HG02840 (cell line): ENCODE data around the gene SEC24A.
A peak's percentile ranks its signal among the peaks of the same experiment; 100 is the strongest.
"Not testable (repeated sequence)": the region's sequence is repeated elsewhere in the genome, so short reads cannot be mapped to it uniquely, and the experiment has no call there.

Experiments
- ATAC-seq: cut with Tn5 transposase; IDR thresholded peaks from one replicate; pipeline ENCODE4 v1.9.1; 2021; ENCODE audit warnings: mild to moderate bottlenecking, moderate library complexity, moderate number of reproducible peaks; ENCODE audit not compliant: unreplicated experiment, low FRiP score

SEC24A gene

GRCh38 chr5:134738963-134739661, 90.5 kb downstream of the SEC24A start:
- no peak for ATAC-seq

- ATAC-seq: no peak
Measured at GRCh38 chr5:134741052-134741451, 92.5 kb downstream of the SEC24A start.

DNA sequence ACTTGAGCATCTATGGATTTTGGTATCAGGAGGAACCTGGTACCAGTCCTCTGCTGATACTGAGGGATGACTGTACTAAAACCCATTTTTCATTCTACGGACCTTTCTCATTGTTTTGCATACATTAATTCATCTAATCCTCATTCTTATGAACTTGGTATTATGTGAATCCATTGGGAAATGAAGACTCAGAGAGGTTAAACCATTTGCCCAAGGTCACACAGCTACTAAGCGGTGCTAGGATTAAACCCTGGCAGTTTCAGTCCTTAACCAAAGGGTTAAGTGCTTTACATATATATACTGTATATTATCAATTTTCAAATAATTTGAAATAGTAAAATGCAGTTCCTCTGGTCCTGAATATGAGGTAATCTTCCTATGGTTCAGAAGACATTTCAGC, 93.5 kb downstream of the SEC24A start:
- ATAC-seq: no peak

- no peak for ATAC-seq
Measured at GRCh38 chr5:134749415-134749814, 100.8 kb downstream of the SEC24A start.

GRCh38 chr5:134758176-134758503, 109.6 kb downstream of the SEC24A start:
- no peak for ATAC-seq

- ATAC-seq: peak; percentile 91
Measured at GRCh38 chr5:134758504-134759341, 110.1 kb downstream of the SEC24A start, which contains the start of gene DDX46. DDX46 (plus strand) TSS chr5:134758779; CDS start chr5:134758939, 160 bp downstream.

GRCh38 chr5:134767528-134768291, 119.1 kb downstream of the SEC24A start:
- not testable (repeated sequence) for ATAC-seq

DNA sequence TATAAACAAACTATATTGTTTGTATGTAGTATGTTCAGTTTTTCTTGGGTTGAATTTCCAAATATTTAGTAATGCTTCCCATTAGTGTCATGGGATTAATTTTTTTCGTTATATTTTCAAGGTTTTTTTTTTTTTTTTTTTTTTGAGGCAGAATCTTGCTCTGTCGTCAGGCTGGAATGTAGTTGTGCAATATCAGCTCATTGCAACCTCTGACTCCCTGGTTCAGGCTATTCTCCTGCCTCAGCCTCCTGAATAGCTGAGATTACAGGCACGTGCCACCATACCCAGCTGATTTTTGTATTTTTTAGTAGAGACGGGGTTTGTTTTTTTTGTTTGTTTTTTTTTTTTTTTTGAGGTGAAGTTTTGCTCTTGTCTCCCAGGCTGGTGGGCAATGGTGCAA, 120.6 kb downstream of the SEC24A start:
- no peak for ATAC-seq

DNA sequence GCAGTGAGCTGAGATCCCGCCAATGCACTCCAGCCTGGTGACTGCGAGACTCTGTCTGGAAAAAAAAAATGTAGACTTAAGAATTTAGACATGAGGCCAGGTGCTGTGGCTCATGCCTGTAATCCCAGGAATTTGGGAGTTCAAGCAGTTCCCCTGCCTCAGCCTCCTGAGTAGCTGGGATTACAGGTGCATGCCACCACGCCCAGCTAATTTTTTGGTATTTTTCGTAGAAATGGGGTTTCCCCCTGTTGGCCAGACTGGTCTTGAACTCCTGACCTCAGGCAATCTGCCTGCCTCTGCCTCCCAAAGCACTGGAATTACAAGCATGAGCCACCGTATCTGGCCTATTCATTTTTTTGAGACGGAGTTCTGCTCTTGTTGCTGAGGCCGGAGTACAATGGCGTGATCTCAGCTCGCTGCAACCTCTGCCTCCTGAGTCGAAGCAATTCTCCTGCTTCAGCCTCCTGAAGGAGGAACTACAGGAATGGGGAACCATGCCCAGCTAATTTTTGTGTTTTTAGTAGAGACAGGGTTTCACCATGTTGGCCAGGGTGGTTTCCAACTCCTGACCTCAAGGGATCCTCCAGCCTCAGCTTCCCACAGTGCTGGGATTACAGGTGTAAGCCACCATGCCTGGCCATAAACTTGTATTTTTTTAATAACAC, 124.0 kb downstream of the SEC24A start:
- ATAC-seq: no peak

DNA sequence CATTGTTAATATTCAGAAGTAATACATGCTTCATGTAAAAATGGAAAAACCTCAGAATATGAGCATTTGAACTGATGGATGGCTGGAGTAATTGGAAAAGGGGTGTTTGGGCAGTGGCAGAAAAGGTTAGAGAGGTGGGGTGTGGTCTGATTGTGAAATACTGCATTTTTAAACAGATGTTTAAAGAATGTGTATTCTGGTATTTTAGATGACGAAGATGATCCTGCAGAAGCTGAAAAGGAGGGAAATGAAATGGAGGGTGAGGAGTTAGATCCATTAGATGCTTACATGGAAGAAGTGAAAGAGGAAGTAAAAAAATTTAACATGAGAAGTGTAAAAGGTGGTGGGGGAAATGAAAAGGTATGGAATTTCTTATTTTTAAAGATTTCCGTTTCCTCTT, 128.8 kb downstream of the SEC24A start:
- ATAC-seq: no peak
